Measurements from ENCODE around the gene HYCC2. TPM values are rescaled to one million over a fixed set of nuclear protein-coding genes. Genes with fewer than 3 reads are reported as not detected.

Gene HYCC2
- total and polyA plus RNA-seq, 2 donors (not counting 1 experiment from before 2014, with no cell fraction given) = 6.2 to 8.6 TPM

DNA sequence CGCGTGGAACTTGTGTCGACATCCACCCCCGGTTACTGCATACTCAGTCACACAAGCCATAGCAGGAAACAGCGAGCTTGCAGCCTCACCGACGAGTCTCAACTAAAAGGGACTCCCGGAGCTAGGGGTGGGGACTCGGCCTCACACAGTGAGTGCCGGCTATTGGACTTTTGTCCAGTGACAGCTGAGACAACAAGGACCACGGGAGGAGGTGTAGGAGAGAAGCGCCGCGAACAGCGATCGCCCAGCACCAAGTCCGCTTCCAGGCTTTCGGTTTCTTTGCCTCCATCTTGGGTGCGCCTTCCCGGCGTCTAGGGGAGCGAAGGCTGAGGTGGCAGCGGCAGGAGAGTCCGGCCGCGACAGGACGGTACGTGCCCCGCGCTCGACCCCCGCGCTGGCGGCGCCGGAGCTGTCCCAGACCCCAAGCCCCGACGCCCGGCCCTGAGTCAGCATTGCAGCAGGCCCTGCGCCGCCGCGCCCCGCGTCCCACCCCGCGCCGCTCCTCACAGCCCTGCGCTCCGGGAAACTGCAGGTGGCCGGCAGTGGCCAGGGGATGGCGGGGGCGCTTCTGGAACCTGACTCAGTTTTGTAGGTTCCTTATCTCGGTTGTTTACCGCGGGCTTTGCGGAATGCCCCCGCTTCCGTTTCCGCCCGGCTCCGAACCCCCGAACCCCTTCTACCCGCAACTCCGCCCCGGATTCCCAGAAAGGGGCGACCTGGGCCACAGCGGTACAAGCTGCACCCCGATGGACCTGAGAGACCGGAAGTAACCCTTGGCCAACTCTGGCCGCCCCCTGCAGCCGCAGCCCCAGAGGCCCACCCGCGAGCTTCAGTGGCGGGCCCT is 44.9 kb upstream of the HYCC2 start, which contains the start of gene CFLAR:
CFLAR (plus strand) TSS at position 50 of the 844 bp plus-strand sequence. CDS start 13,702 bp downstream, outside the sequence.
- H3K9ac ChIP-seq (ENCODE audit: insufficient read depth, low read length) = peak within 1 kb of the TSS; percentile 99
- H3K79me2 ChIP-seq (ENCODE audit: control insufficient read depth, insufficient read depth, low read length) = peaks cover 34% of the 10 kb centered on the region
- H3K27ac ChIP-seq (ENCODE audit: insufficient read depth, low read length) = peak within 1 kb of the TSS; percentile 95
- H3K4me3 ChIP-seq (replicated peaks in 1 of 4; ENCODE audit: control extremely low read depth in 1 of 4, insufficient read depth in 1 of 4, low read depth in 3 of 4, low read length in 4 of 4) = peak within 1 kb of the TSS; percentile 60 to 79 (median 66)
- H3K4me1 ChIP-seq (ENCODE audit: control insufficient read depth, extremely low read depth, insufficient read depth, low read length) = peaks cover 2% of the 10 kb centered on the region
- DNase-seq (ENCODE audit: low read depth in 2 of 2) = peak; percentile 77 to 81
- no peaks in the 10 kb centered on the region for H3K9me3 ChIP-seq (ENCODE audit: control insufficient read depth, insufficient read depth, low read depth, low read length)
- H3K4me2 ChIP-seq (ENCODE audit: extremely low read depth, insufficient read depth, low read length) = peak within 1 kb of the TSS; percentile 86
- H2AFZ ChIP-seq (ENCODE audit: low read length) = peak within 1 kb of the TSS; percentile 12
- H3K27me3 ChIP-seq (ENCODE audit: control insufficient read depth, insufficient read depth, low read length) = no peaks in the 10 kb centered on the region
- no peaks in the 10 kb centered on the region for H3K36me3 ChIP-seq (ENCODE audit: control insufficient read depth, insufficient read depth, low read length)
- TF ChIP-seq, protein P1, sequence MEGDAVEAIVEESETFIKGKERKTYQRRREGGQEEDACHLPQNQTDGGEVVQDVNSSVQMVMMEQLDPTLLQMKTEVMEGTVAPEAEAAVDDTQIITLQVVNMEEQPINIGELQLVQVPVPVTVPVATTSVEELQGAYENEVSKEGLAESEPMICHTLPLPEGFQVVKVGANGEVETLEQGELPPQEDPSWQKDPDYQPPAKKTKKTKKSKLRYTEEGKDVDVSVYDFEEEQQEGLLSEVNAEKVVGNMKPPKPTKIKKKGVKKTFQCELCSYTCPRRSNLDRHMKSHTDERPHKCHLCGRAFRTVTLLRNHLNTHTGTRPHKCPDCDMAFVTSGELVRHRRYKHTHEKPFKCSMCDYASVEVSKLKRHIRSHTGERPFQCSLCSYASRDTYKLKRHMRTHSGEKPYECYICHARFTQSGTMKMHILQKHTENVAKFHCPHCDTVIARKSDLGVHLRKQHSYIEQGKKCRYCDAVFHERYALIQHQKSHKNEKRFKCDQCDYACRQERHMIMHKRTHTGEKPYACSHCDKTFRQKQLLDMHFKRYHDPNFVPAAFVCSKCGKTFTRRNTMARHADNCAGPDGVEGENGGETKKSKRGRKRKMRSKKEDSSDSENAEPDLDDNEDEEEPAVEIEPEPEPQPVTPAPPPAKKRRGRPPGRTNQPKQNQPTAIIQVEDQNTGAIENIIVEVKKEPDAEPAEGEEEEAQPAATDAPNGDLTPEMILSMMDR (conservative IDR thresholded peaks at IDR 0.05 in 1 of 2, IDR thresholded peaks at IDR 0.05 in 1 of 2; ENCODE audit: low read depth in 1 of 2, low read length in 2 of 2) = no peak
- no peak for TF ChIP-seq EZH2 (IDR thresholded peaks at IDR 0.05; ENCODE audit: low read length, missing control alignments)
- H4K20me1 ChIP-seq (ENCODE audit: control insufficient read depth, extremely low read depth, insufficient read depth, low read length) = no peaks in the 10 kb centered on the region

DNA sequence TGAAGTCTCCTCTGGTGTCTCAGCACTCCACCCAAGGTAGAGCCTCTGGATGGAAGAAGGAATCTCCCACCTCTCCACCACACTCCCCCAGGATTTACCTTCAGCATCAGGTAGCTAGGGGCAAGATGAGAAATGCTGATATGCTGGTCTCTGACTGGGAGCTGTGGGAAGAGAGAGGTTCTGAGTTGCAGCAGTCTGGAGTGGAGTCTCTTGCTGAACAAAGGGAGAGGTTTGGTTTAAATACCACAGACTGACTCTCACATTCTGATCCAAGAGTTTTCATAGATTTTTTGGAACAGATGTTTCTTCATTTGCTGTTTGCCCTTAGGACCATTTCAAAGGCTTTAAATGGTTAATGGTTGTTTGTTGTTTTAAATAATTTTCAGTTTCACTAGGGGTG is 43.4 kb upstream of the HYCC2 start:
- Histone ChIP-seq H2AFZ (ENCODE audit: low read length) (no peak overlapping the region), H3K9me3 (ENCODE audit: control insufficient read depth, insufficient read depth, low read depth, low read length) (no peaks in the 10 kb centered on the region), H3K4me1 (ENCODE audit: control insufficient read depth, extremely low read depth, insufficient read depth, low read length) (peaks cover 2% of the 10 kb centered on the region), H3K9ac (ENCODE audit: insufficient read depth, low read length) (no peak overlapping the region), H3K79me2 (ENCODE audit: control insufficient read depth, insufficient read depth, low read length) (peaks cover 19% of the 10 kb centered on the region), H3K4me3 (replicated peaks in 1 of 4; ENCODE audit: control extremely low read depth in 1 of 4, insufficient read depth in 1 of 4, low read depth in 3 of 4, low read length in 4 of 4) (peak overlapping the region in 1 of 4 experiments; percentile 31), H3K4me2 (ENCODE audit: extremely low read depth, insufficient read depth, low read length) (no peak overlapping the region), H4K20me1 (ENCODE audit: control insufficient read depth, extremely low read depth, insufficient read depth, low read length) (no peaks in the 10 kb centered on the region), H3K27me3 (ENCODE audit: control insufficient read depth, insufficient read depth, low read length) (no peaks in the 10 kb centered on the region), H3K36me3 (ENCODE audit: control insufficient read depth, insufficient read depth, low read length) (no peaks in the 10 kb centered on the region), H3K27ac (ENCODE audit: insufficient read depth, low read length) (no peak overlapping the region)
- TF ChIP-seq, protein P1 (conservative IDR thresholded peaks at IDR 0.05 in 1 of 2, IDR thresholded peaks at IDR 0.05 in 1 of 2; ENCODE audit: low read depth in 1 of 2, low read length in 2 of 2) = no peak
- no peak for TF ChIP-seq EZH2 (IDR thresholded peaks at IDR 0.05; ENCODE audit: low read length, missing control alignments)
- peak in 1 of 2 donors; percentile 54 for DNase-seq (ENCODE audit: low read depth in 2 of 2)

DNA sequence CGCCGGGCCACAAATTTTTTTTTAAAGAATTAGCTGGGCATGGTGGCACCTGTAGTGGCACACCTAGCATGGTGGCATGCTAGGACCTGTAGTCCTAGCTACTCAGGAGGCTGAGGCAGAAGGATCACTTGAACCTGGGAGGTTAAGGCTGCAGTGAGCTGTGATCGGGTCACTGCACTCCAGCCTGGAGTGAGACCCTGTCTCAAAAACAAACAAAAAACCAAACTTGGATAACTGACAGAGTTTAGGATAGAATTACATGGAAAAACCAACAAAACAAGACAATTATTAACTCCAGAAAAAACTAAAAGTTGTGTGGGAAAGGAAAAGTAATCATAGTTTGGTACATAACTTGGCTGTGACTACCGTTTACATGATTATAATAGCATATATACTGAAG is 42.9 kb upstream of the HYCC2 start:
- no peak for DNase-seq (ENCODE audit: low read depth in 2 of 2)
- H4K20me1 ChIP-seq (ENCODE audit: control insufficient read depth, extremely low read depth, insufficient read depth, low read length) = no peaks in the 10 kb centered on the region
- H3K4me2 ChIP-seq (ENCODE audit: extremely low read depth, insufficient read depth, low read length) = no peak overlapping the region
- TF ChIP-seq, protein P1 (conservative IDR thresholded peaks at IDR 0.05 in 1 of 2, IDR thresholded peaks at IDR 0.05 in 1 of 2; ENCODE audit: low read depth in 1 of 2, low read length in 2 of 2) = no peak
- TF ChIP-seq EZH2 (IDR thresholded peaks at IDR 0.05; ENCODE audit: low read length, missing control alignments) = no peak
- H2AFZ ChIP-seq (ENCODE audit: low read length) = no peak overlapping the region
- no peak overlapping the region for H3K4me3 ChIP-seq (replicated peaks in 1 of 4; ENCODE audit: control extremely low read depth in 1 of 4, insufficient read depth in 1 of 4, low read depth in 3 of 4, low read length in 4 of 4)
- no peak overlapping the region for H3K27ac ChIP-seq (ENCODE audit: insufficient read depth, low read length)
- H3K79me2 ChIP-seq (ENCODE audit: control insufficient read depth, insufficient read depth, low read length) = peaks cover 15% of the 10 kb centered on the region
- peaks cover 2% of the 10 kb centered on the region for H3K4me1 ChIP-seq (ENCODE audit: control insufficient read depth, extremely low read depth, insufficient read depth, low read length)
- no peaks in the 10 kb centered on the region for H3K9me3 ChIP-seq (ENCODE audit: control insufficient read depth, insufficient read depth, low read depth, low read length)
- H3K27me3 ChIP-seq (ENCODE audit: control insufficient read depth, insufficient read depth, low read length) = no peaks in the 10 kb centered on the region
- no peak overlapping the region for H3K9ac ChIP-seq (ENCODE audit: insufficient read depth, low read length)
- H3K36me3 ChIP-seq (ENCODE audit: control insufficient read depth, insufficient read depth, low read length) = no peaks in the 10 kb centered on the region

Measured in fibroblast of lung (primary cell).